Stomach (tissue), 9 donors: ENCODE results near the gene ATN1. TPM values are rescaled to one million over a fixed set of nuclear protein-coding genes. Genes with fewer than 3 reads are reported as not detected.
A peak's percentile ranks its signal among the peaks of the same experiment; 100 is the strongest.

Experiments
- DNase-seq, 2 donors: peaks; one replicate each; pipeline versions ENCODE4 v3.0.0 to v3.0.0-alpha.2; 2013 to 2019
- H3K27ac ChIP-seq, 5 donors: fragments of 200-600 bp in 4 of 5; sonication (generic) in 4 of 5; one replicate each; pipeline ENCODE4 v1.5.1; 2013 to 2019; ENCODE audit warnings: mild to moderate bottlenecking in 1 of 5, moderate library complexity in 1 of 5
- H3K27me3 ChIP-seq, 3 donors: fragments of 200-600 bp; sonication (generic); one replicate each; pipeline ENCODE4 v1.5.1; 2017 to 2019; ENCODE audit warnings: mixed run types in 1 of 3
- H3K36me3 ChIP-seq, 4 donors: fragments of 200-600 bp; sonication (generic); 1 replicate in 3 of 4; 2 replicates in 1 of 4; pipeline ENCODE4 v1.5.1; 2016 to 2019
- H3K4me1 ChIP-seq, 4 donors: fragments of 200-600 bp; sonication (generic); one replicate each; pipeline ENCODE4 v1.5.1; 2016 to 2019
- H3K4me3 ChIP-seq, 4 donors: fragments of 200-600 bp; sonication (generic) in 3 of 4; one replicate each; pipeline ENCODE4 v1.5.1; 2016 to 2019; ENCODE audit warnings: mild to moderate bottlenecking in 1 of 4
- H3K9me3 ChIP-seq, 4 donors: fragments of 200-600 bp; sonication (generic); one replicate each; pipeline ENCODE4 v1.5.1; 2016 to 2019
- CTCF ChIP-seq, 7 experiments: fragments of 450-650 bp in 4 of 7; fragments of 200-600 bp in 3 of 7; sonication (generic) in 3 of 7; IDR thresholded peaks; one replicate each; pipeline ENCODE4 v1.5.1; 2016 to 2019; ENCODE audit warnings: antibody characterized with exemption in 7 of 7, control low read depth in 2 of 7, mild to moderate bottlenecking in 1 of 7
- EP300 ChIP-seq: sonication (generic); formaldehyde crosslinking; IDR thresholded peaks from one replicate; pipeline ENCODE4 v1.6.1; 2017; ENCODE audit warnings: antibody characterized with exemption
- POLR2A ChIP-seq, 4 donors: fragments of 450-650 bp; IDR thresholded peaks; one replicate each; pipeline ENCODE4 v1.6.1; 2016; ENCODE audit warnings: antibody characterized with exemption in 4 of 4, control low read depth in 2 of 4, mild to moderate bottlenecking in 1 of 4, moderate library complexity in 1 of 4
- POLR2AphosphoS5 ChIP-seq, 3 donors: sonication (generic); formaldehyde crosslinking; IDR thresholded peaks; one replicate each; pipeline ENCODE4 v1.6.1; 2016; ENCODE audit warnings: antibody characterized with exemption in 3 of 3
- WGBS, 5 donors: extraction: QIAGEN DNeasy Blood & Tissue Kit in 3 of 5; methylation state at CpG; one replicate each; pipeline versions ENCODE4 v1.1.5 to v1.1.7; 2013 to 2018; 5-methylcytosine and 5-hydroxymethylcytosine counted together
- intact Hi-C: fragments of 100-400 bp; cut with DNase I; formaldehyde crosslinking; loops from one replicate; pipeline ENCODE4 v1.15.1; 2023; ENCODE audit warnings: low total_unique reads
- polyA plus RNA-seq, 3 donors: library from polyadenylated mRNA; stranded (reverse); fragments of 200-250 nt; gene quantifications; one replicate each; pipeline ENCODE4 v1.2.3, GENCODE V29; 2013
- total RNA-seq, 5 donors: library from RNA; depleted of rRNA; stranded (reverse); fragments of >200 nt; gene quantifications; one replicate each; pipeline versions ENCODE4 v1.1.0 to v1.2.3, GENCODE V29; 2014 to 2016
- donor health status: healthy with polysubstance abuse.
- donor health status: Bipolar disorder and iron deficiency.
- donor health status: healthy.

Gene ATN1
- total and polyA plus RNA-seq, 8 donors, result 23.3 to 694 (median 73.5) TPM

DNA sequence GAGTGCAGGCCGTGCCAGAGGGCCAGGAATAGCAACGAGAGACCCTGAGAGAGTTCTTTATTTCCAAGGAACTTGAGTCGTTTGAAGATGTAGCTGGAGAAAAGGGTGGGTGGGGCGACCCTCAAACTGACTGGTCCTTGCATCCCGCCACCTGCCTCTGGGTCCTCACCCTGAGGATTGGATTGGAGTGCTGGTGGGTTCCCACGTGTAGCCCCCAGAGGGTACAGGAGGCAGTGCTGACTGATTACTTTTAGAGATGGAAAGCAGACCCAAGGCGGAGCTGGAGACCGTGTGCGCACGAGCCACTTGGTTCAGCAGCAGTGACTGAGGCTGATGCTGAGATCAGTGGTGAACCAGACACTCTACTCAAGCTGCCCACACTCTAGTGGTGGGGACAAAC is 49.9 kb downstream of the ATN1 start:
- H3K36me3 ChIP-seq, result peaks cover 75 to 97% (median 90%) of the 10 kb centered on the region in 4 donors
- no peak overlapping the region for H3K4me3 ChIP-seq
- WGBS, 5 donors, result 71 to 78% (median 78%) methylated on average over 10 of the region's 10 CpGs
- H3K4me1 ChIP-seq, result peaks cover 30 to 44% (median 40%) of the 10 kb centered on the region in 4 donors
- intact Hi-C loops, result loop anchor here (5.0 kb wide), 1 partner anchor 35 kb away; no protein-coding TSS in a partner anchor
- no peaks in the 10 kb centered on the region for H3K9me3 ChIP-seq
- no peaks in the 10 kb centered on the region for H3K27me3 ChIP-seq
- no peak for TF ChIP-seq EP300
- no peak for TF ChIP-seq POLR2AphosphoS5 (IDR thresholded peaks at IDR 0.05)
- no peak for TF ChIP-seq CTCF (IDR thresholded peaks at IDR 0.05)
- no peak for TF ChIP-seq POLR2A (IDR thresholded peaks at IDR 0.05)
- peak overlapping the region in 3 of 5 donors; percentile 57 to 71 (median 70) for H3K27ac ChIP-seq
- DNase-seq, result no peak

- Histone ChIP-seq H3K27me3 (no peaks in the 10 kb centered on the region), H3K9me3 (no peaks in the 10 kb centered on the region), H3K36me3 (peaks cover 77 to 100% (median 95%) of the 10 kb centered on the region in 4 donors), H3K4me3 (no peak overlapping the region), H3K4me1 (peaks cover 30 to 44% (median 38%) of the 10 kb centered on the region in 4 donors), H3K27ac (peak overlapping the region in 4 of 5 donors; percentile 57 to 71 (median 66))
- TF ChIP-seq CTCF (IDR thresholded peaks at IDR 0.05) (no peak), POLR2AphosphoS5 (IDR thresholded peaks at IDR 0.05) (no peak), EP300 (no peak), POLR2A (IDR thresholded peaks at IDR 0.05) (no peak)
- DNase-seq, result no peak
- intact Hi-C loops, result loop anchor here (5.0 kb wide), 1 partner anchor 34 kb away; no protein-coding TSS in a partner anchor
- WGBS, 5 donors, result 53 to 80% (median 62%) methylated on average over 6 of the region's 6 CpGs
Observed at GRCh38 chr12:6978188-6978587, 50.4 kb downstream of the ATN1 start.

GRCh38 chr12:6978611-6979011 is 50.9 kb downstream of the ATN1 start:
- TF ChIP-seq EP300 (no peak), POLR2A (IDR thresholded peaks at IDR 0.05) (no peak), CTCF (IDR thresholded peaks at IDR 0.05) (peak in 1 of 7 experiments; percentile 22), POLR2AphosphoS5 (IDR thresholded peaks at IDR 0.05) (peak in 1 of 3 donors; percentile 25)
- intact Hi-C loops, result loop anchor here (5.0 kb wide), 1 partner anchor 34 kb away; no protein-coding TSS in a partner anchor
- H3K4me3 ChIP-seq, result no peak overlapping the region
- DNase-seq, result peak in 1 of 2 donors; percentile 38
- H3K36me3 ChIP-seq, result peaks cover 77 to 99% (median 97%) of the 10 kb centered on the region in 4 donors
- peak overlapping the region; percentile 55 to 71 (median 61) for H3K27ac ChIP-seq
- no peaks in the 10 kb centered on the region for H3K9me3 ChIP-seq
- WGBS, 5 donors, result 33 to 63% (median 45%) methylated on average over 3 of the region's 3 CpGs
- no peaks in the 10 kb centered on the region for H3K27me3 ChIP-seq
- H3K4me1 ChIP-seq, result peaks cover 30 to 44% (median 38%) of the 10 kb centered on the region in 4 donors

DNA sequence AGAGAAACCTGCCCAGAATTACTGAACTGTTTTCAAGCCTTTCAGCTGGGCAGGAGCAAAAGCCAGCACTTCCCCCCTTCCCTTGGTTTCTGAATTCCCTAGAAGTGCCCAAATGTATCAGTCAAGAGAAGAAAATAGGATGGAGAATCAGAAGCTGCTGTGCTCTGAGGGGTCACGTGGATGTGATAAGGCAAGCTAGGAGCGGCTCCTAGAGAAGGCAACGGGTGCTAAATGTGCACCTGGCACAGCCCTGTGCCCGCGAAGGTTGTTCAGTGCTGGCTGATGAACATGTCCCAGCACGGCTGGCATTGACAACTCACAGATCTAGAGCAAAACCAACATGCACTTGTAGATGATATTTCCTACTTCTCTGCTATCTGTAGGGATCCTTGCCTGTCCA is 51.3 kb downstream of the ATN1 start:
- Histone ChIP-seq H3K27me3 (no peaks in the 10 kb centered on the region), H3K4me1 (peaks cover 30 to 44% (median 38%) of the 10 kb centered on the region in 4 donors), H3K4me3 (no peak overlapping the region), H3K27ac (peak overlapping the region; percentile 55 to 71 (median 61)), H3K9me3 (no peaks in the 10 kb centered on the region), H3K36me3 (peaks cover 77 to 98% (median 97%) of the 10 kb centered on the region in 4 donors)
- DNase-seq, result no peak
- no peak for TF ChIP-seq POLR2AphosphoS5 (IDR thresholded peaks at IDR 0.05)
- TF ChIP-seq EP300, result no peak
- no peak for TF ChIP-seq CTCF (IDR thresholded peaks at IDR 0.05)
- TF ChIP-seq POLR2A (IDR thresholded peaks at IDR 0.05), result no peak
- WGBS, 5 donors, result 25 to 60% (median 39%) methylated on average over 6 of the region's 6 CpGs
- intact Hi-C loops, result loop anchor here (5.0 kb wide), 1 partner anchor 33 kb away; no protein-coding TSS in a partner anchor
